H9 (cell line): ENCODE measurements around the gene LUZP4. TPM values are rescaled to one million over a fixed set of nuclear protein-coding genes. Genes with fewer than 3 reads are reported as not detected.

ENCODE experiments used
- DNase-seq: peaks from one replicate; pipeline ENCODE4 v3.0.0-alpha.2; 2017
- H2AFZ ChIP-seq: one replicate; pipeline ENCODE4 v1.6.1; 2013; ENCODE audit warnings: mild to moderate bottlenecking, low read length, control low read depth, moderate library complexity
- H2AK5ac ChIP-seq: 2 replicates; pipeline ENCODE4 v1.6.1; 2013; ENCODE audit warnings: low read length, control low read depth, mixed read lengths; ENCODE audit not compliant: insufficient read length
- H2BK120ac ChIP-seq: one replicate; pipeline ENCODE4 v1.6.1; 2013; ENCODE audit warnings: low read depth, mild to moderate bottlenecking, low read length, control low read depth, inconsistent platforms; ENCODE audit not compliant: poor library complexity, severe bottlenecking
- H2BK12ac ChIP-seq: 2 replicates; pipeline ENCODE4 v1.6.1; 2013; ENCODE audit warnings: low read length, control low read depth, mixed read lengths, low read depth; ENCODE audit not compliant: insufficient read length
- H2BK15ac ChIP-seq: 2 replicates; pipeline ENCODE4 v1.6.1; 2013; ENCODE audit warnings: low read depth, low read length, control low read depth
- H2BK20ac ChIP-seq: one replicate; pipeline ENCODE4 v1.6.1; 2013; ENCODE audit warnings: low read depth, mild to moderate bottlenecking, low read length, control low read depth, inconsistent platforms; ENCODE audit not compliant: poor library complexity, severe bottlenecking
- H2BK5ac ChIP-seq: 2 replicates; pipeline ENCODE4 v1.6.1; 2013; ENCODE audit warnings: low read length, control low read depth, mixed read lengths; ENCODE audit not compliant: insufficient read length
- H3K14ac ChIP-seq: 2 replicates; pipeline ENCODE4 v1.6.1; 2013; ENCODE audit warnings: low read length, control low read depth; ENCODE audit not compliant: insufficient read depth
- H3K18ac ChIP-seq: 2 replicates; pipeline ENCODE4 v1.6.1; 2013; ENCODE audit warnings: low read depth, mild to moderate bottlenecking, mixed read lengths, low read length, control low read depth; ENCODE audit not compliant: insufficient read length
- H3K23ac ChIP-seq: 2 replicates; pipeline ENCODE4 v1.6.1; 2013; ENCODE audit warnings: low read length, control low read depth, mixed read lengths, low read depth; ENCODE audit not compliant: insufficient read length
- H3K23me2 ChIP-seq: 2 replicates; pipeline ENCODE4 v1.6.1; 2013; ENCODE audit warnings: low read depth, mild to moderate bottlenecking, mixed read lengths, low read length, control low read depth; ENCODE audit not compliant: insufficient read length, poor library complexity, severe bottlenecking
- H3K27ac ChIP-seq: 2 replicates; pipeline ENCODE4 v1.5.1; 2013; ENCODE audit warnings: low read length, control low read depth, mixed read lengths, low read depth; ENCODE audit not compliant: insufficient read length
- H3K27me3 ChIP-seq: 2 replicates; pipeline ENCODE4 v1.6.1; 2013; ENCODE audit warnings: low read length, control low read depth, inconsistent platforms; ENCODE audit not compliant: insufficient read depth
- H3K4ac ChIP-seq: 2 replicates; pipeline ENCODE4 v1.6.1; 2013; ENCODE audit warnings: low read depth, mild to moderate bottlenecking, control low read depth, inconsistent platforms, low read length, moderate library complexity
- H3K4me1 ChIP-seq: 2 replicates; pipeline ENCODE4 v1.6.1; 2013; ENCODE audit warnings: low read length, control low read depth, inconsistent platforms; ENCODE audit not compliant: insufficient read depth
- H3K4me2 ChIP-seq: 2 replicates; pipeline ENCODE4 v1.6.1; 2013; ENCODE audit warnings: low read length, control low read depth, mixed read lengths; ENCODE audit not compliant: insufficient read length, insufficient read depth
- H3K56ac ChIP-seq: 2 replicates; pipeline ENCODE4 v1.6.1; 2013; ENCODE audit warnings: low read depth, mild to moderate bottlenecking, mixed read lengths, low read length, control low read depth; ENCODE audit not compliant: insufficient read length
- H3K79me1 ChIP-seq: 2 replicates; pipeline ENCODE4 v1.6.1; 2013; ENCODE audit warnings: low read depth, mild to moderate bottlenecking, moderate library complexity, low read length, control low read depth, inconsistent platforms; ENCODE audit not compliant: insufficient read depth, poor library complexity, severe bottlenecking
- H3K79me2 ChIP-seq: 2 replicates; pipeline ENCODE4 v1.6.1; 2013; ENCODE audit warnings: low read length, control low read depth, inconsistent platforms; ENCODE audit not compliant: insufficient read depth
- H3K9ac ChIP-seq: 2 replicates; pipeline ENCODE4 v1.6.1; 2013; ENCODE audit warnings: low read length, control low read depth, mixed read lengths; ENCODE audit not compliant: insufficient read length; ENCODE audit errors: extremely low read depth
- H3K9me3 ChIP-seq: one replicate; pipeline ENCODE4 v1.6.1; 2013; ENCODE audit warnings: low read depth, low read length, inconsistent platforms; ENCODE audit not compliant: control insufficient read depth
- H3T11ph ChIP-seq: one replicate; pipeline ENCODE4 v1.6.1; 2013; ENCODE audit warnings: mild to moderate bottlenecking, low read length, control low read depth, inconsistent platforms
- H4K20me1 ChIP-seq: one replicate; pipeline ENCODE4 v1.6.1; 2013; ENCODE audit not compliant: control insufficient read depth, insufficient read length, insufficient read depth
- H4K5ac ChIP-seq: 2 replicates; pipeline ENCODE4 v1.6.1; 2013; ENCODE audit warnings: low read depth, mild to moderate bottlenecking, mixed read lengths, low read length, control low read depth; ENCODE audit not compliant: insufficient read length
- H4K8ac ChIP-seq: replicated peaks from 2 replicates; pipeline ENCODE4 v1.6.1; 2013; ENCODE audit warnings: low read length, control low read depth, mixed read lengths, low read depth; ENCODE audit not compliant: insufficient read length
- H4K91ac ChIP-seq: 2 replicates; pipeline ENCODE4 v1.6.1; 2013; ENCODE audit warnings: low read depth, mild to moderate bottlenecking, moderate library complexity, mixed read lengths, low read length, control low read depth; ENCODE audit not compliant: insufficient read length
- H3K27ac Mint-ChIP-seq, 3 experiments: 2 replicates in 2 of 3; 3 replicates in 1 of 3; pipeline ENCODE4 v1.8.0; 2020 to 2021; ENCODE audit warnings: mixed read lengths in 3 of 3, mild to moderate bottlenecking in 1 of 3, moderate library complexity in 1 of 3
- H3K27me3 Mint-ChIP-seq: 2 replicates; pipeline ENCODE4 v1.8.0; 2021; ENCODE audit warnings: low read depth, mild to moderate bottlenecking, moderate library complexity, mixed read lengths
- H3K36me3 Mint-ChIP-seq, 3 experiments: 2 replicates in 2 of 3; 3 replicates in 1 of 3; pipeline ENCODE4 v1.8.0; 2020 to 2021; ENCODE audit warnings: low read depth in 3 of 3, mixed read lengths in 3 of 3; ENCODE audit not compliant: insufficient read depth in 1 of 3
- H3K4me1 Mint-ChIP-seq, 2 experiments: 2 replicates each; pipeline ENCODE4 v1.8.0; 2020; ENCODE audit warnings: mixed read lengths in 2 of 2
- H3K4me3 Mint-ChIP-seq, 2 experiments: 2 replicates in 1 of 2; 3 replicates in 1 of 2; pipeline ENCODE4 v1.8.0; 2020 to 2021; ENCODE audit warnings: mild to moderate bottlenecking in 2 of 2, mixed read lengths in 2 of 2, moderate library complexity in 1 of 2
- H3K9me3 Mint-ChIP-seq, 2 experiments: 2 replicates in 1 of 2; 3 replicates in 1 of 2; pipeline ENCODE4 v1.8.0; 2020; ENCODE audit warnings: mild to moderate bottlenecking in 2 of 2, mixed read lengths in 2 of 2, moderate library complexity in 1 of 2
- CTCF ChIP-seq: fragments of 200-600 bp; sonication (generic); conservative IDR thresholded peaks from 3 replicates; pipeline ENCODE4 v1.8.0; 2021; ENCODE audit warnings: antibody characterized with exemption, mild to moderate bottlenecking
- WGBS: extraction: QIAGEN DNeasy Blood & Tissue Kit; methylation state at CpG from one replicate; pipeline ENCODE4 v1.1.7; 2013; ENCODE audit warnings: missing lambda C conversion rate, low lambda C conversion rate, mixed read lengths; ENCODE audit not compliant: insufficient read length; ENCODE audit errors: extremely low coverage; 5-methylcytosine and 5-hydroxymethylcytosine counted together
- total RNA-seq: library from RNA; stranded (reverse); gene quantifications from 2 replicates; pipeline ENCODE4 v1.2.1, GENCODE V29; 2021

The LUZP4 gene
- total RNA-seq, 1 experiment from 2014 or later, result not detected

GRCh38 chrX:115264009-115264408 lies 25.5 kb upstream of the LUZP4 start:
- H3K27me3 ChIP-seq, result no peaks in the 10 kb centered on the region
- H3K14ac ChIP-seq, result no peak overlapping the region
- H3K79me1 ChIP-seq, result no peaks in the 10 kb centered on the region
- TF ChIP-seq CTCF, result no peak
- H3K27ac ChIP-seq, result no peak overlapping the region
- H2BK20ac ChIP-seq, result no peak overlapping the region
- H2AFZ ChIP-seq, result no peak overlapping the region
- H3K79me2 ChIP-seq, result no peaks in the 10 kb centered on the region
- no CpG with 5 or more reads among the region's 2 CpGs for WGBS
- no peak overlapping the region for H3K18ac ChIP-seq
- H3K36me3 Mint-ChIP-seq, result no peaks in the 10 kb centered on the region
- H3K23ac ChIP-seq, result no peak overlapping the region
- H3K4me3 Mint-ChIP-seq, result no peak overlapping the region
- H2BK15ac ChIP-seq, result no peak overlapping the region
- H3K9me3 ChIP-seq, result no peaks in the 10 kb centered on the region
- no peaks in the 10 kb centered on the region for H3K23me2 ChIP-seq
- H3K4me2 ChIP-seq, result no peak overlapping the region
- H3K4me1 Mint-ChIP-seq, result peaks cover 5 to 8% of the 10 kb centered on the region in 2 experiments
- no peak overlapping the region for H2BK12ac ChIP-seq
- no peaks in the 10 kb centered on the region for H3K4me1 ChIP-seq
- DNase-seq, result no peak
- no peak overlapping the region for H2BK120ac ChIP-seq
- H3K56ac ChIP-seq, result no peak overlapping the region
- no peaks in the 10 kb centered on the region for H3K9me3 Mint-ChIP-seq
- H4K20me1 ChIP-seq, result no peaks in the 10 kb centered on the region
- no peak overlapping the region for H3K4ac ChIP-seq
- H2BK5ac ChIP-seq, result no peak overlapping the region
- no peak overlapping the region for H3K9ac ChIP-seq
- H4K5ac ChIP-seq, result no peak overlapping the region
- peaks cover 11% of the 10 kb centered on the region for H3K27me3 Mint-ChIP-seq
- no peak overlapping the region for H2AK5ac ChIP-seq
- no peak overlapping the region for H4K91ac ChIP-seq
- no peak overlapping the region for H4K8ac ChIP-seq
- no peak overlapping the region for H3K27ac Mint-ChIP-seq
- H3T11ph ChIP-seq, result no peak overlapping the region
